NT2/D1 (cell line): ENCODE measurements around the gene ERICH3.

ENCODE experiments used
- YY1 ChIP-seq: IDR thresholded peaks from 2 replicates; pipeline ENCODE4 v1.6.1; 2011; ENCODE audit not compliant: insufficient read length, insufficient read depth
- ZNF274 ChIP-seq: IDR thresholded peaks from 2 replicates; pipeline ENCODE4 v1.6.1; 2011; ENCODE audit warnings: mild to moderate bottlenecking, low read depth, low read length

GRCh38 chr1:74713849-74714248 lies 40.3 kb upstream of the ERICH3 start:
- TF ChIP-seq YY1 (no peak), ZNF274 (no peak)
